Neural crest cell (in vitro differentiated cells): ENCODE measurements around the gene GAB2. TPM values are rescaled to one million over a fixed set of nuclear protein-coding genes. Genes with fewer than 3 reads are reported as not detected.
"Not testable (repeated sequence)": the region's sequence is repeated elsewhere in the genome, so short reads cannot be mapped to it uniquely, and the experiment has no call there.

Source experiments
- DNase-seq: peaks from one replicate; pipeline ENCODE4 v3.0.0; 2021; ENCODE audit warnings: low read depth, mixed read lengths, low spot score
- H3K27ac Mint-ChIP-seq: one replicate; pipeline ENCODE4 v1.8.0; 2021; ENCODE audit warnings: mild to moderate bottlenecking, mixed read lengths; ENCODE audit not compliant: unreplicated experiment
- H3K27me3 Mint-ChIP-seq: 2 replicates; pipeline ENCODE4 v1.8.0; 2021; ENCODE audit warnings: low read depth, mild to moderate bottlenecking, mixed read lengths
- H3K36me3 Mint-ChIP-seq: 2 replicates; pipeline ENCODE4 v1.8.0; 2021; ENCODE audit warnings: low read depth, mild to moderate bottlenecking, mixed read lengths
- H3K4me1 Mint-ChIP-seq: 2 replicates; pipeline ENCODE4 v1.8.0; 2021; ENCODE audit warnings: mixed read lengths
- H3K4me3 Mint-ChIP-seq: one replicate; pipeline ENCODE4 v1.8.0; 2021; ENCODE audit warnings: mild to moderate bottlenecking, mixed read lengths
- H3K9me3 Mint-ChIP-seq: 2 replicates; pipeline ENCODE4 v1.8.0; 2021; ENCODE audit warnings: mixed read lengths
- CTCF ChIP-seq: fragments of 200-600 bp; sonication (generic); conservative IDR thresholded peaks from 2 replicates; pipeline ENCODE4 v1.5.0; 2021; ENCODE audit warnings: antibody characterized with exemption, mild to moderate bottlenecking
- total RNA-seq: library from RNA; stranded (reverse); gene quantifications from 2 replicates; pipeline ENCODE4 v1.2.1, GENCODE V29; 2021

GAB2 gene
- total RNA-seq, 1 donor from 2014 or later: 27.9 TPM

DNA sequence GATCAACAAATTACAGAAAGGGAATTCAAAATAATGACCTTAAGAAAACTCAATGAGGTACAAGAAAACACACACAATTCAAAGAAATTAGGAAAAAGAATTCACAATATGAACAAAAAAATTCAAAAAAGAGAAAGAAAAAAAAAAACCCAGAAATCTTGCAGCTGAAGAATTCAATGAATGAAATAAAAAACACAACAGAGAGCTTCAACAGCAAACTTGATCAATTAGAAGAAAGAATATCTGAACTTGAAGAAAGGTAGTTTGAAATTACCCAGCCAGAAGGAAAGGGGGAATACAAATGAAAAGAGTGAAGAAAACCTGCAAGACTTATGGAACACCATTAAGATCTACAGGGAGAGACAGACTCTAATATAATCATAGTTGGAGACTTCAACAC, 176.1 kb downstream of the GAB2 start:
- H3K9me3 Mint-ChIP-seq: peaks cover 12% of the 10 kb centered on the region
- H3K27ac Mint-ChIP-seq: no peak overlapping the region
- no peak for TF ChIP-seq CTCF
- no peak overlapping the region for H3K4me3 Mint-ChIP-seq
- DNase-seq: no peak
- H3K27me3 Mint-ChIP-seq: no peaks in the 10 kb centered on the region
- peaks cover 45% of the 10 kb centered on the region for H3K36me3 Mint-ChIP-seq
- no peaks in the 10 kb centered on the region for H3K4me1 Mint-ChIP-seq

DNA sequence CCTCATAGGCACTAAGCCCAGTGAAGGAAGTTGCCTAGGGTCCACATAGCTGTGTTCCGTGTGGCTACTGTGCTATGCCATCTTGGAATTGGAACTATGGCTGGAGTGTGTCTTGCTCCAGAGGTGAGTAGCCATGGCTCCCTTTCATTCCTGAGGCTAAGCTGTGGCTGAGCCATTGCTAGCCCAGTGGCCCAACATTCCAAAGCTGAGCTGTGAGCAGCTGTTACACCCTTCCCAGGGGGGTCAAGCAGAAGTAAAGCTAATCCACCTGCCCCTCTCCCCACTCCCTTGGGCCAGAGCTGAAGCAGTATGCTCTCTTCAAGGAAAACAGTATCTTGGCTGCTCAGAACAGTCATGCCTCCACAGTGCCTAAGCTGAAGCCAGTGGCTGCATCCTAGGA, 177.8 kb downstream of the GAB2 start:
- no peak for DNase-seq
- no peak overlapping the region for H3K4me3 Mint-ChIP-seq
- no peaks in the 10 kb centered on the region for H3K4me1 Mint-ChIP-seq
- H3K9me3 Mint-ChIP-seq: peaks cover 12% of the 10 kb centered on the region
- TF ChIP-seq CTCF: no peak
- peaks cover 45% of the 10 kb centered on the region for H3K36me3 Mint-ChIP-seq
- no peaks in the 10 kb centered on the region for H3K27me3 Mint-ChIP-seq
- no peak overlapping the region for H3K27ac Mint-ChIP-seq

DNA sequence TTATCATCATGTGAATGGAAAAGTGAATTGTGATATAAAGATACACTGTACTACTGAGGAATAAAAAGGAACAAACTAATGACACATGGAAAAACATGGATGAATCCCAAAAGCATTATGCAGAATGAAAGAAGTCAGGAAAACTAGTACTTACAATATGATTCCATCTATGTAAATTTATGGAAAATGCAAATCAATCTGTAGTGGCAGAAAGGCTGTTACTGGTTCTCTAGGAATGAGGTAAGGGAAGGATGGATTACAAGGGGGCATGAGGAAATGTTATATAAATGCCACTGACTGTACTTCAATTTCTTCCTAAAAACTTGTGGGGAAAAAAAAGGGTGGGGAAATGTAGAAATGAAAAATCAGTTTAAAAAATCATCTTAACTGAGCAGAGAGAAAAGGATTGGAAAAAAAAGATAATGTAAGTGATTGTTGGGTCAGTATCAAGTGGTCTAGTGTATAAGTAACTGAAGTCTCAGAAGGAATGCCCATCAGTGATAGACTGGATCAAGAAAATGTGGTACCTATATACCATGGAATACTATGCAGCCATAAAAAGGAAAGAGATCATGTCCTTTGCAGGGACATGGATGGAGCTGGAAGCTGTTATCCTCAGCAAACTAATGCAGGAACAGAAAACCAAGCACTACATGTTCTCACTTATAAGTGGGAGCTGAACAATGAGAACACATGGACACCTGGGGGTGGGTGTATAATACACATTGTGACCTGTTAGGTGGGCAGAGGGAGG, 180.2 kb downstream of the GAB2 start:
- no peak for DNase-seq
- no peak for TF ChIP-seq CTCF
- H3K36me3 Mint-ChIP-seq: peaks cover 39% of the 10 kb centered on the region
- H3K4me3 Mint-ChIP-seq: no peak overlapping the region
- H3K9me3 Mint-ChIP-seq: peaks cover 12% of the 10 kb centered on the region
- no peaks in the 10 kb centered on the region for H3K27me3 Mint-ChIP-seq
- no peak overlapping the region for H3K27ac Mint-ChIP-seq
- H3K4me1 Mint-ChIP-seq: no peaks in the 10 kb centered on the region

DNA sequence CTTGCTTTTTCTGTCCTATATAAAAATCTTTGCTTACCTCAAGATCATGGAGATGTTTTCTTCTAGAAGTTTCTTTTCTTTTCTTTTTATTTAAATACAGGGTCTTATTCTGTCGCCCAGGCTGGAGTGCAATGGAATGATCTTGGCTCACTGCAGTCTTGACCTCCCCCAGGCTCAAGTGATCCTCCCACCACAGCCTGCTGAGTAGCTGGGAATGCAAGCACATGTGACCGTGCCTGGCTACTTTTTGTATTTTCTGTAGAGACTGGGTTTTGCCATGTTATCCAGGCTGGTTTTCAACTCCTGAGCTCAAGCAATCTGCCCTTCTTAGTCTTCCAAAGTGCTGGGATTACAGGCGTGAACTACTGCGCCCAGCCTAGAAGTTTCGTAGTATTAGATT, 183.6 kb downstream of the GAB2 start:
- DNase-seq: no peak

GRCh38 chr11:78233046-78233445, 184.6 kb downstream of the GAB2 start:
- peaks cover 19% of the 10 kb centered on the region for H3K36me3 Mint-ChIP-seq
- H3K4me3 Mint-ChIP-seq, H3K9me3 Mint-ChIP-seq, H3K27ac Mint-ChIP-seq, H3K27me3 Mint-ChIP-seq, H3K4me1 Mint-ChIP-seq, DNase-seq: not testable (repeated sequence)

More for the DNA sequence above, 183.6 kb downstream of the GAB2 start:
- H3K36me3 Mint-ChIP-seq: peaks cover 23% of the 10 kb centered on the region
- no peak for TF ChIP-seq CTCF
- no peaks in the 10 kb centered on the region for H3K27me3 Mint-ChIP-seq
- no peak overlapping the region for H3K27ac Mint-ChIP-seq
- no peaks in the 10 kb centered on the region for H3K4me1 Mint-ChIP-seq
- H3K4me3 Mint-ChIP-seq: no peak overlapping the region
- no peaks in the 10 kb centered on the region for H3K9me3 Mint-ChIP-seq

DNA sequence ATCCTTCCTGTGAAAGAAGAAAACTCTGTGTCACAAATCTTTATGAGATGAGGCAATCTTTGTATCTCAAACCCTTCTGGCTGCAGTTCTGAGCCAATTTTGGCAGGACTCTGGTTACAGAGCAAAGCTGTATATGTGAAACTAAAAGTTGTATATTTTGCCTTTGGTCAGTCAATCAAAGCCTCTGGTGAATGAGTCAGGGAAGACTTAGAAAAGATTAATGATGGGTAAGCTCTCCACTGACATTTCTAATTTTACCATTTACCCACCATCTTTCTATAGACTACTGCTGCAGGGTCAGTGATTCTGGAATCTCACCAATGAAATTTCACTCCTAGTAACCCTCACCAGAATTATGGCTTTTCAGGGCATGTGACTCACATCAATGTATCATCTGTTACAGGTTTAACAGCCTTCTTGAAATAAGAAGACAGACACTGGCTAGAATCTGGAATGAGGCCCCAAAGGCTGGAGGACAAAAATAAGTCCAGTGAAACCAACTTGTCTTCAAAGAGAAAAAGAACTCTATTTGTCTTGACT, 185.6 kb downstream of the GAB2 start:
- Mint-ChIP-seq H3K36me3 (peaks cover 10% of the 10 kb centered on the region), H3K9me3 (no peaks in the 10 kb centered on the region), H3K4me1 (no peaks in the 10 kb centered on the region), H3K27ac (no peak overlapping the region), H3K4me3 (no peak overlapping the region), H3K27me3 (no peaks in the 10 kb centered on the region)
- no peak for TF ChIP-seq CTCF
- DNase-seq: no peak
